ENCODE data around the gene ZNF555. TPM values are rescaled to one million over a fixed set of nuclear protein-coding genes. Genes with fewer than 3 reads are reported as not detected.

The ZNF555 gene
- total and polyA plus RNA-seq, 2 of the 13 experiments (the other 11 are each of a cell fraction or from before 2014, with no cell fraction given): 5.0 to 8.0 TPM

- Histone ChIP-seq H4K20me1 (ENCODE audit: insufficient read depth, low read length) (no peaks in the 10 kb centered on the region), H3K4me3 (replicated peaks in 1 of 3; ENCODE audit: insufficient read depth in 1 of 3, low read depth in 2 of 3, low read length in 3 of 3) (no peak overlapping the region), H3K9ac (ENCODE audit: insufficient read depth, low read depth, low read length) (no peak overlapping the region), H3K4me2 (ENCODE audit: low read depth, low read length) (peak overlapping the region; percentile 21; the same call in 1 of the 2 replicates), H3K9me3 (ENCODE audit: low read length) (no peaks in the 10 kb centered on the region), H3K27me3 (ENCODE audit: control insufficient read depth in 1 of 2, insufficient read depth in 2 of 2, low read length in 2 of 2) (no peaks in the 10 kb centered on the region), H3K4me1 (ENCODE audit: insufficient read depth, low read length) (peaks cover 31% of the 10 kb centered on the region), H2AFZ (ENCODE audit: low read length) (peak overlapping the region; percentile 36), H3K36me3 (replicated peaks in 1 of 2; ENCODE audit: control insufficient read depth in 1 of 2, insufficient read depth in 2 of 2, low read length in 2 of 2) (no peaks in the 10 kb centered on the region), H3K79me2 (ENCODE audit: insufficient read depth, low read length) (peaks cover 6% of the 10 kb centered on the region), H3K27ac (ENCODE audit: extremely low read length, insufficient read depth, low read length) (no peak overlapping the region)
- no peak for DNase-seq (ENCODE audit: low spot score)
- 52% methylated on average over 8 of the region's 8 CpGs for WGBS (ENCODE audit: low lambda C conversion rate)
- intact Hi-C loops (cut with micrococcal nuclease; ENCODE audit: unreplicated experiment) (no loop called here), in situ Hi-C loops (cut with HindIII; ENCODE audit: extremely low pct_ligation_motif_present, low pct_unique_long_range_greater_than_20kb) (no loop called here)
- FAIRE-seq: no peak
- no peak for ATAC-seq
- POLR2A ChIA-PET: no interaction called here
- CTCF ChIA-PET (ENCODE audit: low intra/inter-chr PET ratio, low total read pairs): no interaction called here
- BruUV-seq (replicated peaks): no TSS peak
- TF ChIP-seq, protein P1, sequence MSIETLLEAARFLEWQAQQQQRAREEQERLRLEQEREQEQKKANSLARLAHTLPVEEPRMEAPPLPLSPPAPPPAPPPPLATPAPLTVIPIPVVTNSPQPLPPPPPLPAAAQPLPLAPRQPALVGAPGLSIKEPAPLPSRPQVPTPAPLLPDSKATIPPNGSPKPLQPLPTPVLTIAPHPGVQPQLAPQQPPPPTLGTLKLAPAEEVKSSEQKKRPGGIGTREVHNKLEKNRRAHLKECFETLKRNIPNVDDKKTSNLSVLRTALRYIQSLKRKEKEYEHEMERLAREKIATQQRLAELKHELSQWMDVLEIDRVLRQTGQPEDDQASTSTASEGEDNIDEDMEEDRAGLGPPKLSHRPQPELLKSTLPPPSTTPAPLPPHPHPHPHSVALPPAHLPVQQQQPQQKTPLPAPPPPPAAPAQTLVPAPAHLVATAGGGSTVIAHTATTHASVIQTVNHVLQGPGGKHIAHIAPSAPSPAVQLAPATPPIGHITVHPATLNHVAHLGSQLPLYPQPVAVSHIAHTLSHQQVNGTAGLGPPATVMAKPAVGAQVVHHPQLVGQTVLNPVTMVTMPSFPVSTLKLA (IDR thresholded peaks at IDR 0.05): no peak
- TF ChIP-seq, protein P2, sequence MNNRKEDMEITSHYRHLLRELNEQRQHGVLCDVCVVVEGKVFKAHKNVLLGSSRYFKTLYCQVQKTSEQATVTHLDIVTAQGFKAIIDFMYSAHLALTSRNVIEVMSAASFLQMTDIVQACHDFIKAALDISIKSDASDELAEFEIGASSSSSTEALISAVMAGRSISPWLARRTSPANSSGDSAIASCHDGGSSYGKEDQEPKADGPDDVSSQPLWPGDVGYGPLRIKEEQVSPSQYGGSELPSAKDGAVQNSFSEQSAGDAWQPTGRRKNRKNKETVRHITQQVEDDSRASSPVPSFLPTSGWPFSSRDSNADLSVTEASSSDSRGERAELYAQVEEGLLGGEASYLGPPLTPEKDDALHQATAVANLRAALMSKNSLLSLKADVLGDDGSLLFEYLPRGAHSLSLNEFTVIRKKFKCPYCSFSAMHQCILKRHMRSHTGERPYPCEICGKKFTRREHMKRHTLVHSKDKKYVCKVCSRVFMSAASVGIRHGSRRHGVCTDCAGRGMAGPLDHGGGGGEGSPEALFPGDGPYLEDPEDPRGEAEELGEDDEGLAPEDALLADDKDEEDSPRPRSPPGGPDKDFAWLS (CRISPR knock-in tag; IDR thresholded peaks at IDR 0.05; ENCODE audit: borderline replicate concordance): no peak
- no peak for TF ChIP-seq ZNF230 (CRISPR knock-in tag; IDR thresholded peaks at IDR 0.05)
- TF ChIP-seq, protein P3, sequence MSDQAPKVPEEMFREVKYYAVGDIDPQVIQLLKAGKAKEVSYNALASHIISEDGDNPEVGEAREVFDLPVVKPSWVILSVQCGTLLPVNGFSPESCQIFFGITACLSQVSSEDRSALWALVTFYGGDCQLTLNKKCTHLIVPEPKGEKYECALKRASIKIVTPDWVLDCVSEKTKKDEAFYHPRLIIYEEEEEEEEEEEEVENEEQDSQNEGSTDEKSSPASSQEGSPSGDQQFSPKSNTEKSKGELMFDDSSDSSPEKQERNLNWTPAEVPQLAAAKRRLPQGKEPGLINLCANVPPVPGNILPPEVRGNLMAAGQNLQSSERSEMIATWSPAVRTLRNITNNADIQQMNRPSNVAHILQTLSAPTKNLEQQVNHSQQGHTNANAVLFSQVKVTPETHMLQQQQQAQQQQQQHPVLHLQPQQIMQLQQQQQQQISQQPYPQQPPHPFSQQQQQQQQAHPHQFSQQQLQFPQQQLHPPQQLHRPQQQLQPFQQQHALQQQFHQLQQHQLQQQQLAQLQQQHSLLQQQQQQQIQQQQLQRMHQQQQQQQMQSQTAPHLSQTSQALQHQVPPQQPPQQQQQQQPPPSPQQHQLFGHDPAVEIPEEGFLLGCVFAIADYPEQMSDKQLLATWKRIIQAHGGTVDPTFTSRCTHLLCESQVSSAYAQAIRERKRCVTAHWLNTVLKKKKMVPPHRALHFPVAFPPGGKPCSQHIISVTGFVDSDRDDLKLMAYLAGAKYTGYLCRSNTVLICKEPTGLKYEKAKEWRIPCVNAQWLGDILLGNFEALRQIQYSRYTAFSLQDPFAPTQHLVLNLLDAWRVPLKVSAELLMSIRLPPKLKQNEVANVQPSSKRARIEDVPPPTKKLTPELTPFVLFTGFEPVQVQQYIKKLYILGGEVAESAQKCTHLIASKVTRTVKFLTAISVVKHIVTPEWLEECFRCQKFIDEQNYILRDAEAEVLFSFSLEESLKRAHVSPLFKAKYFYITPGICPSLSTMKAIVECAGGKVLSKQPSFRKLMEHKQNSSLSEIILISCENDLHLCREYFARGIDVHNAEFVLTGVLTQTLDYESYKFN (CRISPR knock-in tag; conservative IDR thresholded peaks at IDR 0.05): no peak
- TF ChIP-seq CENPBD1 (CRISPR knock-in tag; IDR thresholded peaks at IDR 0.05; ENCODE audit: borderline replicate concordance, low read depth): no peak
- no peak for TF ChIP-seq ATRX (CRISPR knock-in tag; IDR thresholded peaks at IDR 0.05; ENCODE audit: borderline replicate concordance)
- TF ChIP-seq ZNF619 (CRISPR knock-in tag; IDR thresholded peaks at IDR 0.05): no peak
- no peak for TF ChIP-seq MAFK (conservative IDR thresholded peaks at IDR 0.05 in 1 of 2, IDR thresholded peaks at IDR 0.05 in 1 of 2; ENCODE audit: low read length in 2 of 2)
- TF ChIP-seq, protein P4, sequence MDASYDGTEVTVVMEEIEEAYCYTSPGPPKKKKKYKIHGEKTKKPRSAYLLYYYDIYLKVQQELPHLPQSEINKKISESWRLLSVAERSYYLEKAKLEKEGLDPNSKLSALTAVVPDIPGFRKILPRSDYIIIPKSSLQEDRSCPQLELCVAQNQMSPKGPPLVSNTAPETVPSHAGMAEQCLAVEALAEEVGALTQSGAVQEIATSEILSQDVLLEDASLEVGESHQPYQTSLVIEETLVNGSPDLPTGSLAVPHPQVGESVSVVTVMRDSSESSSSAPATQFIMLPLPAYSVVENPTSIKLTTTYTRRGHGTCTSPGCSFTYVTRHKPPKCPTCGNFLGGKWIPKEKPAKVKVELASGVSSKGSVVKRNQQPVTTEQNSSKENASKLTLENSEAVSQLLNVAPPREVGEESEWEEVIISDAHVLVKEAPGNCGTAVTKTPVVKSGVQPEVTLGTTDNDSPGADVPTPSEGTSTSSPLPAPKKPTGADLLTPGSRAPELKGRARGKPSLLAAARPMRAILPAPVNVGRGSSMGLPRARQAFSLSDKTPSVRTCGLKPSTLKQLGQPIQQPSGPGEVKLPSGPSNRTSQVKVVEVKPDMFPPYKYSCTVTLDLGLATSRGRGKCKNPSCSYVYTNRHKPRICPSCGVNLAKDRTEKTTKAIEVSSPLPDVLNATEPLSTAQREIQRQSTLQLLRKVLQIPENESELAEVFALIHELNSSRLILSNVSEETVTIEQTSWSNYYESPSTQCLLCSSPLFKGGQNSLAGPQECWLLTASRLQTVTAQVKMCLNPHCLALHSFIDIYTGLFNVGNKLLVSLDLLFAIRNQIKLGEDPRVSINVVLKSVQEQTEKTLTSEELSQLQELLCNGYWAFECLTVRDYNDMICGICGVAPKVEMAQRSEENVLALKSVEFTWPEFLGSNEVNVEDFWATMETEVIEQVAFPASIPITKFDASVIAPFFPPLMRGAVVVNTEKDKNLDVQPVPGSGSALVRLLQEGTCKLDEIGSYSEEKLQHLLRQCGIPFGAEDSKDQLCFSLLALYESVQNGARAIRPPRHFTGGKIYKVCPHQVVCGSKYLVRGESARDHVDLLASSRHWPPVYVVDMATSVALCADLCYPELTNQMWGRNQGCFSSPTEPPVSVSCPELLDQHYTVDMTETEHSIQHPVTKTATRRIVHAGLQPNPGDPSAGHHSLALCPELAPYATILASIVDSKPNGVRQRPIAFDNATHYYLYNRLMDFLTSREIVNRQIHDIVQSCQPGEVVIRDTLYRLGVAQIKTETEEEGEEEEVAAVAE (CRISPR knock-in tag; IDR thresholded peaks at IDR 0.05; ENCODE audit: borderline replicate concordance): no peak
- TF ChIP-seq NFATC3 (CRISPR knock-in tag; IDR thresholded peaks at IDR 0.05): no peak
Measured at GRCh38 chr19:2896694-2897093, 55.4 kb downstream of the ZNF555 start.
